Activated CD4-positive, alpha-beta T cell treated with anti-CD3 and anti-CD28 coated beads, Interleukin-2, Interleukin-6, amounts not matched to agents 100 ng/mL and 50 ng/mL, durations not matched to agents 16 hours and 8 hours (primary cell): ENCODE data around the gene WFS1.
A peak's percentile ranks its signal among the peaks of the same experiment; 100 is the strongest.

Experiments used
- DNase-seq: peaks from one replicate; pipeline ENCODE4 v3.0.0-alpha.2; 2020

The WFS1 gene

GRCh38 chr4:6235012-6235411, 34.6 kb upstream of the WFS1 start:
- DNase-seq, result no peak

- DNase-seq, result no peak
Observed at GRCh38 chr4:6235901-6236640, 33.6 kb upstream of the WFS1 start.

GRCh38 chr4:6236816-6237390, 32.7 kb upstream of the WFS1 start:
- DNase-seq, result no peak

GRCh38 chr4:6239486-6239885, 30.2 kb upstream of the WFS1 start:
- DNase-seq, result no peak

GRCh38 chr4:6239968-6240367, 29.7 kb upstream of the WFS1 start:
- no peak for DNase-seq

GRCh38 chr4:6241062-6241845, 28.4 kb upstream of the WFS1 start:
- DNase-seq, result no peak

GRCh38 chr4:6242271-6243029, 27.2 kb upstream of the WFS1 start:
- no peak for DNase-seq

- DNase-seq, result no peak
Observed at GRCh38 chr4:6245246-6246169, 24.1 kb upstream of the WFS1 start.

GRCh38 chr4:6246170-6246634, 23.4 kb upstream of the WFS1 start:
- no peak for DNase-seq

- no peak for DNase-seq
Observed at GRCh38 chr4:6248394-6248793, 21.3 kb upstream of the WFS1 start.

- DNase-seq, result peak; percentile 84
Observed at GRCh38 chr4:6250235-6250983, 19.2 kb upstream of the WFS1 start.

GRCh38 chr4:6250984-6251295, 18.7 kb upstream of the WFS1 start:
- DNase-seq, result no peak

- DNase-seq, result no peak
Observed at GRCh38 chr4:6251365-6251764, 18.3 kb upstream of the WFS1 start.

- DNase-seq, result no peak
Observed at GRCh38 chr4:6252051-6252450, 17.6 kb upstream of the WFS1 start.

GRCh38 chr4:6253111-6253510, 16.5 kb upstream of the WFS1 start:
- no peak for DNase-seq

- no peak for DNase-seq
Observed at GRCh38 chr4:6253961-6254360, 15.7 kb upstream of the WFS1 start.

GRCh38 chr4:6256141-6256540, 13.5 kb upstream of the WFS1 start:
- no peak for DNase-seq

- peak; percentile 35 for DNase-seq
Observed at GRCh38 chr4:6257247-6258025, 12.2 kb upstream of the WFS1 start.

- DNase-seq, result no peak
Observed at GRCh38 chr4:6258026-6258360, 11.7 kb upstream of the WFS1 start.

GRCh38 chr4:6258741-6259140, 10.9 kb upstream of the WFS1 start:
- no peak for DNase-seq

GRCh38 chr4:6259886-6260285, 9.8 kb upstream of the WFS1 start:
- no peak for DNase-seq
